ENCODE data around the gene NEO1.

- no peak for TF ChIP-seq POLR2AphosphoS5 (IDR thresholded peaks at IDR 0.05; ENCODE audit: borderline replicate concordance, low read depth, low read length)
- TF ChIP-seq FOXP2 (optimal IDR thresholded peaks at IDR 0.05; ENCODE audit: control extremely low read depth, extremely low read length, insufficient read depth): no peak
- TF ChIP-seq EZH2 (IDR thresholded peaks at IDR 0.05): no peak
Observed at GRCh38 chr15:73195166-73195565, 142.9 kb downstream of the NEO1 start.

Data from SK-N-MC (cell line).